UCSD-AML1 (cell line): ENCODE results near the gene OLR1.
"Not testable (repeated sequence)": the region's sequence is repeated elsewhere in the genome, so short reads cannot be mapped to it uniquely, and the experiment has no call there.

Experiments
- DNase-seq: peaks from one replicate; lab custom pipeline; 2025; ENCODE audit not compliant: unreplicated experiment; lab: John Stamatoyannopoulos, UW

Gene OLR1

DNA sequence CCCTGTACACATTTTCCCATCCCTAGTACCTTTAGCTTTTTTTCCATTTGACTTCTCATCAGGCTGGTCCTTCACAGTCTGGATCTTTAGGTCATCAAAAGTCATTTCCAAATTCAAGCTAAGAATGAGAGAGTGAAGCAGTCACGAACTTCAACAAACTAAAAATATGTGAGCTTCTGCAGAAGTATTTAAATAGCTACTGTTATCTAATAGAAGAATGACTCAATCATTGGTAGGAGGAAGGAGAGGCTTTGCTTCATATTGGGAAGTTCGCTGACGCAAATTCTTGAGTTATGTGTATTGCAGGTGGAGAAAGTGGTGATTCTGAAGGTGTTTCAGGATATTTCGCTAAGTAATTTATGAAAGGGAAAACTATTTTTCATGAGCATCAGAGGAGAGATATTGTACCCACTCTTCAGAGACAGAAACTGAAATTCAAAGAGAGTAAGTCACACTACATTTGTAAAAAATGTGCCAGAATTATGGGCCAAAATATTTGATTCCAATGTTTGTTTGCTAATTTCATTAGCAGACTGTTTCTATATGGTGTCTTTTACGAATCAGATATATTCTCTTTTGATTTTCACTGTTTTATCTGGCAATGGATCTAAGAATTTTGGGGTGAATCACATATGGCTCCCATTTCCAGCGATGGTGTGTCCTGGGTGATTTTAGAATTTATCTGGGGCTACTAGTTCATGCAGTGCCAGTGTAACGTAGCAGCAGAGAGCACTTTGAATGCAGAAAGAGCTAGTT is at the start of gene OLR1:
OLR1 (minus strand) TSS at position 160 of the 756 bp plus-strand sequence; CDS start at position 105, 55 bp downstream.
- DNase-seq = no peak

- DNase-seq = no peak
Observed at GRCh38 chr12:10220398-10221077, 48.6 kb upstream of the OLR1 start.

GRCh38 chr12:10218021-10218420 is 46.1 kb upstream of the OLR1 start:
- DNase-seq = no peak

DNA sequence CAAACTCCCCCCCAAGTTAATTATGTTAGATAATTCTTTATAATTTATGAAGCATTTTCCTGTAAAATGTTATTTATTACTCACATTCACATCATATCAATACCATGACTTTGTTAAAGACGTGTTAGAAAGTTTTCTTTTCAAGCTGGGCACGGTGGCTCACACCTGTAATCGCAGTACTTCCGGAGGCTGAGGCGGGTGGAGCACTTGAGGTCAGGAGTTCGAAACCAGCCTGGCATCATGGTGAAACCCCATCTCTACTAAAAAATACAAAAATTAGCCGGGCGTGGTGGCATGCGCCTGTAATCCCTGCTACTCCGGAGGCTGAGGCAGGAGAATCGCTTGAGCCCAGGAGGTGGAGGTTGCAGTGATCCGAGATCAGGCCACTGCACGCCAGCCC is 44.0 kb upstream of the OLR1 start:
- not testable (repeated sequence) for DNase-seq

DNA sequence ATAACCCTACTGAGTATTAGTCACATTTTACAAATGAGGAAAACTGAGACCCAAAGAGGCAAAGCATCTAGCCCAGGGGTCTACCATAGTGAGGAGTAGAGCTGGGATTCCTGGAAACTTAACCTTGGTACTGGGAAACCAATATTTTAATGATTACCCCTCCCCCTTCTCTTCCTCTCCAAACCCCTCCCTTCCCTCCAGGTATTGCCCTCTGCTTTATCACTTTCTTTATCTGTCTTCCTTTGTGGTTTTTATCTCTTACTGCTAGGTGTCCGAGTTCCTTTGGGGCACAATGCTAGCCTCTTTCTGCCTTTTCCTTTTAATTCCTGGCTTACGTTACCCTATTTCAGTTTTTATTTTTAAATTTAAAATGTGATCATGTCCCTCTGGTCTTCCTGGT is 43.5 kb upstream of the OLR1 start:
- no peak for DNase-seq

GRCh38 chr12:10214895-10215267 is 42.9 kb upstream of the OLR1 start:
- no peak for DNase-seq

GRCh38 chr12:10214136-10214894 is 42.4 kb upstream of the OLR1 start:
- DNase-seq = no peak

- DNase-seq = peak; percentile 46
Observed at GRCh38 chr12:10213168-10214135, 41.5 kb upstream of the OLR1 start.

GRCh38 chr12:10212739-10213131 is 40.8 kb upstream of the OLR1 start, which contains the start of gene GABARAPL1:
GABARAPL1 (plus strand) TSS chr12:10212877; CDS start chr12:10213130, 253 bp downstream.
- DNase-seq = peak; percentile 69

DNA sequence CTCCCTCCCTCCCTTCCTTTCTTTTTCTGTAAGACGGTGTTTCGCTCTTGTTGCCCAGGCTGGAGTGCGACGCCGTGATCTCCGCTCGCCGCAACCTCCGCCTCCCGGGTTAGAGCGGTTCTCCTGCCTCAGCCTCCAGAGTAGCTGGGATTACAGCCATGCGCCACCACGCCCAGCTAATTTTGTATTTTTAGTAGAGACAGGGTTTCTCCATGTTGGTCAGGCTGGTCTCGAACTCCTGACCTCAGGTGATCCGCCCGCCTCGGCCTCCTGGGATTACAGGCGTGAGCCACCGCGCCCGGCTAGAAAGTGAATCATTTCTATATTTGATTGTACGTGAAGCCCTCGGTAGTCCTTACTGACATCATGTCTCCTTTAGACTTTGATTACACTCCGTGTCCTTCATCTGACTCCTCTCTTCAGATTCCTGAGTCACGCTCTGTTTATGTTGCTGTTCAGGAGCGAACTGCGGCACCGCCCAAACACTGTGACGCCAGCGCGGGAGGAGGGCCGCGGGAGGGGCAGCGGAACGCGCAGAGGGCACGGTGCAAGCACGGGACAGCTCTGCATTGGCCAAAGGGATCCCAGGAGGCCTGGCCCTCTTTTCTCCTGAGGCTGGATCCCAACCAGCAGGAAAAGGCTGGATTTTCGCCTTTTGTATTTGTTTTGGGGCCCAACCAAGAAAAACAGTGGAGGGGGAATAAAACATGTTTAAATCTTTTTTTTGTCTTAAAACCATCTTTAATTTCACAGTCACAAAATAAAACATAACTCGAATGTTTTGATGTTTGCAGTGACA is 40.2 kb upstream of the OLR1 start:
- DNase-seq = peak; percentile 70

DNA sequence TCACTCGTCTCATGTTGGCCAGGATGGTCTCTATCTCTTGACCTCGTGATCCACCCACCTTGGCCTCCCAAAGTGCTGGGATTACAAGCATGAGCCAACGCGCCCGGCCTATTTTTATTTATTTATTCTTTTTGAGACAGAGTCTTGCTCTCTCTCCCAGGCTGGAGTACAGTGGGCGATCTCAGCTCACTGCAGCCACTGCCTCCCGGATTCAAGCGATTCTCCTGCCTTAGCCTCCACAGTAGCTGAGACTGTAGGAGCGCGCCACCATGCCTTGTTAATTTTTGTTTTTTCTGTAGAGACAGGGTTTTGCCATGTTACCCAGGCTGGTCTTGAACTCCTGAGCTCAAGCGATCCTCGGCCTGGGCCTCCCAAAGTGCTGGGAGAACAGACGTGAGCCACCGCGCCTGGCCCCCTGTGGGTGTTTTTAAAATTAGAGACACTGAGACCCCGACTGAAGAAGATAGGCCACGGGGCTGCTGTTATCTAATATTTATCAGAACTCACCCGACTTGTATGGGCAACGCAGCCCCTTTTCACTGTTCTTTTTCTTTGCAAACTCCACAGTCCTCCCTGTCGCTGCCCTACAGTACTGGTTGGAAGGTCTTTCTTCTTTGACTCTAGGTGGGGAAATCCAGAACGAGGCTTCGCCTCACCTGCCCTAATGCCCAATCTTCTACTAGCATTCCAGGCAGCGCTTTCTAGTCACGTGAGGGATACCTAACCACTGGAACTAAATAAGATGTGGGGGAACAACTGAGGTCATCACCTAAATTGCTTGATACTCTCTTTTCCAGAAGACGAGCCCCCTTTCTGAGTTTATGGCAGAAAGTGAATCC is 39.4 kb upstream of the OLR1 start:
- DNase-seq = no peak

GRCh38 chr12:10210225-10210624 is 38.3 kb upstream of the OLR1 start:
- no peak for DNase-seq

DNA sequence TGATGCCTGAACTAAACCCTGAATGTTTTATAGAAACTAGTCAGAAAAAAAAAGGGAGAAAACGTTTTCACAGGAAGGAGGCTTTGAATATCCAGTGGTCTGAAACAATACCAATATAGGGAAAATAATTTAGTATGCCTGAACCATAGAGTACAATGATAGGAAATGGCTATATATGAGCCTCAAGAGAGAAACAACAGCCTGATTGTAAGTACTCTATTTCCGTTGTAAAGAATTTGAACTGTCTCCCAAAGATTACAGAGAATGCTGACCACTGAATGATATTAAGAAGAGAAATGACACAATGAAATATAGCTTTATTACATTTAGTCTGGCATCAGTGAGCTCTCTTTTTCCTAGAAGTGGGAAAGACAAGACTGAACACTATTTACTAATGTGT is 35.2 kb upstream of the OLR1 start:
- no peak for DNase-seq

DNA sequence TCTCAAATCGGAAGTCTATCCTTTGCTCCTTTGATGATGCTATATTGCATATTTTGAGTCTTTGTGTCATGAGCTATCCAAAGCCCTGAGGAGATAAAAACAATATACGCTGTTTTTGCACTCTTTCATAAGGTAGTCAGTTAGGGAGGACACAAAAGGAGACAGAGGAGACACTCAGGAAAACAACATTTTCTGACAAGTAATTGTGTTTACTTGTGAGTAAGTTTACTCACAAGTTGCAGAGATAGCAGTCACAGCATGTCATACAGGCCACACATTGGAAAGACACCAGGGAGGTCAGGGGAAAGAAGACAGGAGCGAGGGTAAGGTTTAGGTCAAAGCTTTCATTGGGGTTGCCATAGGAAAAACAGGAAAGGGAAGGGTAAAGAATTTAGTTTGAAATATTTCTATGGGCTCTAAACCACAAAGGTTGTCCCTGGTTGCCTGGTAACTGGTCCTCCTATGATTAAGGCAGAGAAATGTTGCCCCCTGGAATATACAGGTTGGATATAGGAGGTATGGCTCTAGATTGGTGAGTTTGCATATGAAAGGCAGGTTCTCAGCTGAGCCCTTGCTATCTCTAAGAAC is 33.4 kb upstream of the OLR1 start:
- DNase-seq = no peak

DNA sequence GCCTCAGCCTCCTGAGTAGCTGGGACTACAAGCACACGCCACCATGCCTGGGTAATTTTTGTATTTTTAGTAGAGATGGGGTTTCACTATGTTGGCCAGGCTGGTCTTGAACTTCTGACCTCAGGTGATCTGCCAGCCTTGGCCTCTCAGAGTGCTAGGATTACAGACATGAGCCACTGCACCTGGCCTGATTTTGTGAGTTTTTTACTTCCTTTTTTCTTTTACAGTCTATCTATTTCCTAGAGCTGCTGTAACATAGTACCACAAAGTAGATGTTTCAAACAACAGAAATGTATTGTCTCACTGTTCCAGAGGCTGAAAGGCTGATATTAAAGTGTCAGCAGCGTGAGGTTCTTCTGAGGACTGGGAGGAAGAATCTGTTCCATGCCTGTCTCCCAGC is 32.6 kb upstream of the OLR1 start:
- DNase-seq = not testable (repeated sequence)

- DNase-seq = no peak
Observed at GRCh38 chr12:10197879-10198278, 25.9 kb upstream of the OLR1 start.

DNA sequence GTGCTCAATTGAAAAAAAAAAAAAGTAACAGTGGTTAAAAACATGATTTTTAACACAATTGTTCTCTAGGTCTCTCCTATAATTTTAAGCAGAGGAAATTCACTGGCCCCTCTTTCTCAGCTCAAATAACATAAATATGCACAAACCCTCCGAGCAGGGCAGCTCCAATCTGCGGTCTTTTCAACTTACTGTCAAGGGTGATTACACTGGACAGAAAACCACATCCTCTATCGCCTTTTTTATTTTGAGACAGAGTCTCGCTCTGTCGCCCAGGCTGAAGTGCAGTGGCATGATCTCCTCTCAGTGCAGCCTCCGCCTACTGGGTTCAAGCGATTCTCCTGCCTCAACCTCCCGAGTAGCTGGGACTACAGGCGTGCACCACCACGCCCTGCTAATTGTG is 24.3 kb upstream of the OLR1 start:
- DNase-seq = no peak

DNA sequence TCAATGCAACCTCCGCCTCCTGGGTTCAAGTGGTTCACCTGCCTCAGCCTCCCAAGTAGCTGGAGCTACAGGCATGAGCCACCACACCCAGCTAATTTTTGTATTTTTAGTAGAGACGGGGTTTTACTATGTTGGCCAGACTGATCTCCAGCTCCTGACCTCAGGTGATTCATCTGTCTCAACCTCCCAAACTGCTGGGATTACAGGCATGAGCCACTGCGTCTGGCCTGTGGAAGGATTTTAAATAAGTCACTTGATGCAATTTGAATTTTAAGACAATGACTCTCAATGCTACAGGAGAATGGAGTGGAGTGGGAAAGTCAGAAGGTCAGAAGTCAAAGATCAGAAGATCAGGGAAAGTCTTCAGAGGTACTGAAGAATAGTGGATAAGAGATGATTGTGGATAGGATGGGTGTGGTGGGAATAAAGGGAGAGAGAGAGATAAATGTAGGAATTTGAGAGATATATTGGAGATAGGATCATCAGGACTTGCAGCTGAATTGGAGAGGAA is 22.3 kb upstream of the OLR1 start:
- DNase-seq = no peak
